Superior temporal gyrus (tissue), 1 donor: ENCODE measurements around the gene TRIAP1.

Experiments used
- DNase-seq: peaks from one replicate; pipeline ENCODE4 v3.0.0-alpha.2; 2016; ENCODE audit errors: extremely low spot score

TRIAP1 gene

GRCh38 chr12:120429368-120429767 is 16.8 kb downstream of the TRIAP1 start:
- no peak for DNase-seq

- DNase-seq, result no peak
These were observed 17.5 kb downstream of the TRIAP1 start for GRCh38 chr12:120428597-120429229.

- no peak for DNase-seq
These were observed 20.4 kb downstream of the TRIAP1 start for GRCh38 chr12:120425797-120426196.

DNA sequence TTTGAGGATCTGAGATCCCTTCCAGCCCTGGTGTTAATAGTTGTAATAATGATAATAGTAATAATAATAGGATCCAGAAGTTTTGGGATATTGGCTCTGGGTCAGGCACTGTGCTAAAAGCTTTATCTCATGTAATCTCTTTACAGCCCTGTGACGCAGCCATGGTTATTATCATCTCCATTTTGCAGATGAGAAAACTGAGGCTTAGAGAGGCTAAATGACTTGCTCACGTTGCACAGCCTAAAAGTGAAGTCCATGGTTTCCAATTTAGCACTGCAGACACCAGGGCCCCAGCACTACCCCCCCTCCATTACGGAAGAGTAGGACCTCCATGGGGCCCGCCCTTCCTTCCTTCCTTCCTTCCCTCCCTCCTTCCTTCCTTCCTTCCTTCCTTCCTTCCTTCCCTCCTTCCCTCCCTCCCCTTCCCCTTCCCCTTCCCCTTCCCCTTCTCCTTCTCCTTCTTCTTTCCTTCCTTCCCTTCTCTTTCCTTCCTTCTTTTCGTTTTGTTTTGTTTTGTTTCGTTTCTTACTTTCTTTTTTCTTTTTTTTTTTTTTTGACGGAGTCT is 23.2 kb downstream of the TRIAP1 start:
- no peak for DNase-seq

DNA sequence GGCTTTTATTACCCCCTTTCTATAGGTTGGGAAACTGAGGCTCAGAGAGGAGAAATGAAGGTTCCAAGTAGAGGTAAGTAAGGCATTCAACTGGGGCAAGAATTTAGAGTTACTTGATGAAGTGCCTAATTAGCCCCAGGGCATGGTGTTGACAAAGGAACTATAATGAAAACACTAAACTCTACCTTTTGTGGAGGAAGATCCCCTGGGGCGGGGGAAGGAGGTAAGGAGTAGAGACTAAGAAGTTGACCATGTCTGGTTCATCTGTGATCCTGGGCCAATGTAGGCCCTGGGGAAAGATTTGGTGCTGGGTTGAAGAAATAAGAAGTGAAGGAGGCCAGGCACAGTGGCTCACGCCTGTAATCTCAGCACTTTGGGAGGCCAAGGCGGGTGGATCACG is 24.5 kb downstream of the TRIAP1 start:
- DNase-seq, result no peak

- no peak for DNase-seq
These were observed 28.1 kb downstream of the TRIAP1 start for GRCh38 chr12:120417917-120418580.

GRCh38 chr12:120416490-120417216 is 29.5 kb downstream of the TRIAP1 start:
- no peak for DNase-seq

GRCh38 chr12:120413901-120414695 is 32.1 kb downstream of the TRIAP1 start:
- peak; percentile 10 for DNase-seq

DNA sequence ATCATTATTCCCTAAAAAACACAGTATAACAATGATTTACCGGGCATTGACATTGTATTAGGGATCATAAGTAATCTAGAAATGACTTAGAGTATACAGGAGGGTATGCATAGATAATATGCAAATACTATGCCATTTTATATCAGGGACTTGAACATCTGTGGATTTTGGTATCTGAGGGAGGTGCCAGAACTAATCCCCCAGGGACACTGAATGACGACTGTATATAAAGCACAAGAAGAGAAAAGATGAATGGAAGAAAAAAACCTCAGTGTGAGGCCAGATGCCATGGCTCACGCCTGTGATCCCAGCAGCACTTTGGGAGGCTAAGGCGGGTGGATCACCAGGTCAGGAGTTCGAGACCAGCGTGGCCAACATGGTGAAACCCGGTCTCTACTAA is 33.8 kb downstream of the TRIAP1 start:
- no peak for DNase-seq

DNA sequence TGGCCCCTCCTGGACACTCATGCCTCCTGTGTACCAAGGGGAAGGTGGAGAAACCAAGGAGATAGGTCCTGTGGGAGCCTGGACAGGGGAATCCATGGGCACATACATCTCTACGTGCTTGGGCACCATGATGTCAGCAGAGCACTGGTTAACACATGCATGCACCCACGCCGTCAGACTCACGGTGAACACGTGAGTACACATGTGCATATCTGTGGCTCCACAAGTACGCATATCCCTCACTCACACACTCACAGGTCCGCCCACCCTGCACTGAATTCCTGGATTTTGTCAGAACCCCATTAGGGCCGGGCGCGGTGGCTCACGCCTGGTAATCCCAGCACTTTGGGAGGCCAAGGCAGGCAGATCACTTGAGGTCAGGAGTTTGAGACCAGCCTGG is 37.4 kb downstream of the TRIAP1 start:
- no peak for DNase-seq

GRCh38 chr12:120406553-120406952 is 39.6 kb downstream of the TRIAP1 start:
- DNase-seq, result no peak

DNA sequence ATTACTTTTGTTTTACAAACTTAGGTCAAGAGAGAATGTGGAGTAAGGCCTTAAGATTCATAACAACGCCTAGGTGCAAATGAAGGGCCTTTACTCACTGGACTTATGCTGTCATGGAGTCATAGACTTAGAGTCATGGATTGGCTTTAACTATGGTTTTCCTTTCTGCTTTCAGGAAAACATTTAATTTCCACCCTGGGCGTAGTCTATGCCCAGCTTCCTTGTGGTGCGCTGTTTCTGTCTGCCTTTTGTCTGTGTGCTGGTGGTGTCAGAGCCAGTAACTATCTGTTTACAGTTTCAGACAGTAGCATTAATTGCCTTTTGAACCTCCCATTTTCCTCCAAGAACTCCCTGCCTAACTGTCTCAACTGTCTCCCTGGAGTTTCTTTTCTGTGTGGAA is 40.1 kb downstream of the TRIAP1 start:
- DNase-seq, result no peak

- no peak for DNase-seq
These were observed 41.9 kb downstream of the TRIAP1 start for GRCh38 chr12:120404271-120404670.

DNA sequence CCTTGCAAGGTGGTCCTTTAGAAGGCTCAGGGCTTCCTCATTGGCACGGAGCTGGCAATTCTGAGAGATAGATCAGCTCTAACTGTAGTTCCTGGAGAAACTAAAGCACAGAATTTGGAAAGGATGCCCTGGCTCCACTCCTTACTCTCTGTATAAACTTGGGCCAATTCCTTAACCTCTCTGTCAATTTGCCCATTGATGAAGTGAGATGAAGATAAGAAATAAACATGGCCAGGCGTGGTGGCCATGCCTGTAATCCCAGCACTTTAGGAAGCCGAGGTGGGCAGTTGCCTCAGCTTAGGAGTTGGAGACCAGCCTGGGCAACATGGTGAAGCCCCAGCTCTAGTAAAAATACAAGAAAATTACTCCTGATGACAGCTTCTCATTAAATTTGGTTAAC is 42.3 kb downstream of the TRIAP1 start:
- DNase-seq, result no peak

- DNase-seq, result no peak
These were observed 44.0 kb downstream of the TRIAP1 start for GRCh38 chr12:120402217-120402616.

DNA sequence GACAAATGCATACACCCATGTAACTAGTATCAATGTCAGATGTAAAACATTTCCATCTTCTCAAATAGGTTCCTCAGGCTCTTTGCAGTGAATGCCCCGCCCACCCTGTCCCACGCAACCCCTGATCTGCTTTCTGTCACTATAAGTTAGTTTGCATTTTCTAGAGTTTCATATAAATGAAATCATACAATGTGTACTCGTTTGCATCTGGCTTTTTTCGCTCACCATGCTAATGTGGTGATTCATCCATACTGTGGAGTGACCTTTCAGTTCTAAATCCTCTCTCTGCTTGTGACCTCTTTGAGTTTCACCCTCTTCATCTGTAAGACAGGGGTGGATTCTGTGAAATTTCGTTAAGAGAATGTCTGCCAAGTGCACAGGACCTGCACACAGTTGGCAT is 46.7 kb downstream of the TRIAP1 start:
- DNase-seq, result no peak

DNA sequence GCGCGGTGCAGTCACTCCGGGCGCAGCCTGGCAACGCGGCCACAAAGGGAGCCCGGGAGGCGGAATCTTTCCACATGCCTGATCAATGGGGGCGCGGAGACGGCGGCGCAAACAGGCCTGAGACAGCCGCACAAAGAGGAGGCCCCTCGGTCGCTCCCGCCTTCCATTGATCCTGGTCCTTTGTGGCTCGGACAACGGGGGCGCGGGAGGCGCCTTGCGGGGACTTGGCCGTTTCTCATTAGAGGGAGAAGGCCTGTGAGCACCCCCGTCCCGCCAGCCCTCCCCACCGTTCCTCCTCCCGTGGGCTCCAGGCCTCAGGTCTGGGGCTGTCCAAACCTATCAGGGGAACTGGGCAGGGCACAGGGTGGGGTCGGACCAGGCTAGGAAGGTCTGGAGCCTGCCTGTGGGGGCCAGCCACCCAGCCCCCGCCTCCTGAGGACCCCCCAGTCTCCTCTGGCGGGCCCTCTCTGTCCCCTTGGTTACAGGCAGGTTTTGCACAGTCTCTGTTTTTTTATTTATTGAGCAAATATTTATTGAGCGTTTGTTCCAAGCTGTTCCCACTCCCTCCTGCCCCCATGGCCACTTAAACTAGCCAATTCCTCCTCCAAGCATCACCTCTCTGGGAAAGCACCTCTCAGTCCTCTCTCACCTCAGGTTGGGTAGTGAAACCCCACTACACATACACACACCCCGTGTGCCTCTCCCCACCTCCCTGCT is 48.2 kb downstream of the TRIAP1 start:
- DNase-seq, result no peak

DNA sequence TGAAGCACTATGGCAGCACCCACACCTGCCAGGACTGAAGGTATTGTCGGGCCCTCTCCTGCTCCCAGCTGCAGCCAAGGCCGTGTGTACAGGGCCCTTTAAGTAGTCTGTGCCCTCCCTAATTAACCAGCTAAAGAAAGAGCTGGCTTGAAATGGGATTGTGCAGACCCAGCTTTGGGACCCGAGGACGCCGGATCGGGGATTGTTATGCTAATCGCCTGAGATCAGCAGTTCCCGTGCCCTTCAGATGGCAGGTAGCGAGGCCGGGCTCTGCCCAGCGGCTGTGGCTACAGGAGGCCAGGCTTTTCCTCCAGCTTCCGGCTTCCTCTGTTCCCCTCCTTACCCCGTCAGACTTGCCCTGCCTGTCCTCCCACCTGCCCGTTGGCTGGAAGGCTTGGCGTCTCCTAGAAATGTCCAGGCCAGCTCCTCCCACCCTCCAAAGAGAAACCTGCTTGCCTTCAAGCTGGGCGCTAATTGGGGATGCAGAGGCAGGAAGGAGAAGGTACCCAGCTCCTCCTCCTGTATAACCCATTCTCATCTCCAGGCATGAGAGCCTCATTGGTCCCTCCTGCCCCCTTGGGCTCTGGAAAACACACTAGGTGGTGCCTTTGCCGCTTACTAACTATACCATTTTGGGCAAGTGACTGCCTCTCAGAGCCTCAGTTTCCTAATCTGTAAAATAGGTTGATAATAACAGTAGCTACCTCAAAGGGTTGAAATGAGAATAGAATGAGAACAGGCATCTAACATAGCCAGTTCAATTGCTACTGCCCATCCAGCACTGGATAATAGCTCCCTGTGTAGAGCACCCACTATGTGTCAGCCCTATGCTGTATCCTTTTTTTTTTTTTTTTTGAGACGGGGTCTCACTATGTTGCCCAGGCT is 51.5 kb downstream of the TRIAP1 start:
- DNase-seq, result no peak
